HepG2 (cell line): Measurements from ENCODE around the gene RPL11. TPM values are rescaled to one million over a fixed set of nuclear protein-coding genes. Genes with fewer than 3 reads are reported as not detected.

ENCODE experiments used
- ATAC-seq: fragments of 200-7000 bp; cut with Tn5 transposase; 3 replicates; pipeline ENCODE4 v1.9.1; 2020; ENCODE audit warnings: mild to moderate bottlenecking, moderate library complexity
- BruUV-seq: library from RNA; stranded (reverse); fragments of 400-500 nt; replicated peaks from 2 replicates; lab custom pipeline; 2021; lab: Mats Ljungman, UMichigan
- CTCF ChIA-PET: fragments of 300-600 bp; formaldehyde crosslinking; extraction: SDS; loops from one replicate; lab custom pipeline; 2021; ENCODE audit warnings: low total read pairs, inconsistent platforms, low intra/inter-chr PET ratio; lab: Yijun Ruan, JAX
- POLR2A ChIA-PET: fragments of 350-600 bp; sonication (Branson Sonifier 250); formaldehyde crosslinking; loops from one replicate; lab custom pipeline; 2020; ENCODE audit warnings: antibody characterized with exemption, inconsistent platforms; lab: Yijun Ruan, JAX
- DNase-seq: peaks from one replicate; pipeline ENCODE4 v3.0.0-alpha.2; 2015; ENCODE audit warnings: low spot score
- FAIRE-seq: peaks from 3 replicates; lab custom pipeline; 2011; peaks lifted over from hg19 to GRCh38; lab: Jason Lieb, UNC
- H2AFZ ChIP-seq: one replicate; pipeline ENCODE4 v1.6.1; 2011; ENCODE audit warnings: low read length, inconsistent platforms
- H3K27ac ChIP-seq: fragments of 300-600 bp; 3 replicates; pipeline ENCODE4 v1.8.0; 2011; ENCODE audit warnings: mixed run types, mild to moderate bottlenecking, mixed read lengths, low read length, inconsistent platforms; ENCODE audit not compliant: insufficient read depth; ENCODE audit errors: extremely low read length
- H3K27me3 ChIP-seq, 2 experiments: fragments of 200-600 bp in 1 of 2; 2 replicates in 1 of 2; 3 replicates in 1 of 2; pipeline versions ENCODE4 v1.6.0 to v1.8.0; 2011; ENCODE audit warnings: low read length in 2 of 2, mild to moderate bottlenecking in 2 of 2, moderate library complexity in 2 of 2, inconsistent platforms in 1 of 2; ENCODE audit not compliant: insufficient read depth in 2 of 2, control insufficient read depth in 1 of 2
- H3K36me3 ChIP-seq, 2 experiments: fragments of 200-600 bp in 1 of 2; replicated peaks in 1 of 2; 2 replicates in 1 of 2; 3 replicates in 1 of 2; pipeline versions ENCODE4 v1.5.1 to v1.8.0; 2011; ENCODE audit warnings: low read length in 2 of 2, inconsistent platforms in 1 of 2; ENCODE audit not compliant: insufficient read depth in 2 of 2, control insufficient read depth in 1 of 2
- H3K4me1 ChIP-seq: 2 replicates; pipeline ENCODE4 v1.5.1; 2012; ENCODE audit warnings: low read length, inconsistent platforms; ENCODE audit not compliant: insufficient read depth
- H3K4me2 ChIP-seq: 2 replicates; pipeline ENCODE4 v1.6.0; 2011; ENCODE audit warnings: low read depth, low read length, inconsistent platforms
- H3K4me3 ChIP-seq, 3 experiments: fragments of 200-600 bp in 1 of 3; sonication (generic), shearing (Covaris generic) in 1 of 3; replicated peaks in 1 of 3; 2 replicates each; pipeline ENCODE4 v1.5.1; 2011 to 2016; ENCODE audit warnings: low read length in 3 of 3, inconsistent platforms in 2 of 3, low read depth in 2 of 3, mild to moderate bottlenecking in 2 of 3, control low read depth in 1 of 3, mixed read lengths in 1 of 3; ENCODE audit not compliant: insufficient read depth in 1 of 3
- H3K79me2 ChIP-seq: one replicate; pipeline ENCODE4 v1.6.1; 2011; ENCODE audit warnings: low read length, inconsistent platforms; ENCODE audit not compliant: insufficient read depth
- H3K9ac ChIP-seq: 2 replicates; pipeline ENCODE4 v1.6.0; 2011; ENCODE audit warnings: mild to moderate bottlenecking, low read depth, low read length, inconsistent platforms; ENCODE audit not compliant: insufficient read depth
- H3K9me3 ChIP-seq: 2 replicates; pipeline ENCODE4 v1.5.1; 2012; ENCODE audit warnings: mild to moderate bottlenecking, low read length
- H4K20me1 ChIP-seq: 2 replicates; pipeline ENCODE4 v1.6.0; 2011; ENCODE audit warnings: inconsistent platforms, mild to moderate bottlenecking, low read length, moderate library complexity; ENCODE audit not compliant: insufficient read depth
- AGO2 ChIP-seq: fragments of 200-400 bp; formaldehyde crosslinking; optimal IDR thresholded peaks from 2 replicates; pipeline ENCODE3; 2017; ENCODE audit warnings: mild to moderate bottlenecking, low read depth, low read length, moderate library complexity
- AHDC1 ChIP-seq: sonication (generic); formaldehyde crosslinking; IDR thresholded peaks from 2 replicates; pipeline ENCODE4 v1.5.1; 2020; ENCODE audit warnings: mild to moderate bottlenecking, missing genetic modification reagents, borderline replicate concordance
- ARID2 ChIP-seq: sonication (generic); formaldehyde crosslinking; IDR thresholded peaks from 2 replicates; pipeline ENCODE4 v1.8.1; 2022; ENCODE audit warnings: mild to moderate bottlenecking, missing genetic modification reagents, borderline replicate concordance
- BRF2 ChIP-seq: sonication (generic); formaldehyde crosslinking; IDR thresholded peaks from 2 replicates; pipeline ENCODE4 v1.8.1; 2022; ENCODE audit warnings: mild to moderate bottlenecking, missing genetic modification reagents
- CCAR2 ChIP-seq: fragments of 200-400 bp; formaldehyde crosslinking; optimal IDR thresholded peaks from 2 replicates; pipeline ENCODE3; 2018; ENCODE audit warnings: low read depth, mild to moderate bottlenecking, low read length, moderate library complexity
- DMAP1 ChIP-seq: IDR thresholded peaks from 2 replicates; pipeline ENCODE4 v1.6.1; 2016
- KMT2A ChIP-seq: sonication (generic); formaldehyde crosslinking; IDR thresholded peaks from 2 replicates; pipeline ENCODE4 v1.4.0; 2020; ENCODE audit warnings: missing genetic modification reagents
- MYPOP ChIP-seq: sonication (generic); formaldehyde crosslinking; IDR thresholded peaks from 2 replicates; pipeline ENCODE4 v1.8.1; 2023; ENCODE audit warnings: mild to moderate bottlenecking, moderate library complexity, missing genetic modification reagents
- RBM39 ChIP-seq: fragments of 200-400 bp; formaldehyde crosslinking; IDR thresholded peaks from one replicate; pipeline ENCODE4 v1.6.1; 2018; ENCODE audit warnings: antibody characterized with exemption, mild to moderate bottlenecking, low read depth, low read length; ENCODE audit not compliant: poor library complexity, severe bottlenecking
- TCF7 ChIP-seq: sonication (generic); IDR thresholded peaks from 2 replicates; pipeline ENCODE4 v1.6.1; 2016; ENCODE audit warnings: antibody characterized with exemption, low read depth
- ZBTB39 ChIP-seq: sonication (generic); formaldehyde crosslinking; IDR thresholded peaks from 2 replicates; pipeline ENCODE4 v1.5.0; 2020; ENCODE audit warnings: missing genetic modification reagents
- ZBTB7A ChIP-seq: sonication (generic); formaldehyde crosslinking; IDR thresholded peaks from 2 replicates; pipeline ENCODE4 v1.8.0; 2022; ENCODE audit warnings: mild to moderate bottlenecking, missing genetic modification reagents
- ZNF761 ChIP-seq: sonication (generic); formaldehyde crosslinking; conservative IDR thresholded peaks from 2 replicates; pipeline ENCODE4 v1.4.0; 2020; ENCODE audit warnings: mild to moderate bottlenecking, missing genetic modification reagents
- WGBS: methylation state at CpG from one replicate; pipeline ENCODE4 v1.1.6; 2017; ENCODE audit warnings: low lambda C conversion rate; 5-methylcytosine and 5-hydroxymethylcytosine counted together
- in situ Hi-C: cut with HindIII; loops from 2 replicates; pipeline ENCODE4 v1.10.0; 2017; ENCODE audit warnings: low pct_unique_long_range_greater_than_20kb; ENCODE audit not compliant: extremely low pct_ligation_motif_present
- intact Hi-C: fragments of 100-400 bp; cut with micrococcal nuclease; formaldehyde crosslinking; loops from one replicate; pipeline ENCODE4 v1.10.0; 2022; ENCODE audit not compliant: unreplicated experiment
- polyA plus RNA-seq, 8 experiments: library from polyadenylated mRNA; depleted of rRNA in 3 of 8; stranded (reverse) in 7 of 8; unstranded in 1 of 8; fragments of >200 nt; fragmentation: Illumina TruSeq in 4 of 8; extraction: Trizol in 4 of 8; gene quantifications; 2 replicates each; pipeline versions ENCODE4 v1.2.1 to v1.2.3, GENCODE V29; 2011 to 2016; ENCODE audit warnings: low read depth in 4 of 8, missing spikeins in 1 of 8, mixed read lengths in 1 of 8; ENCODE audit not compliant: insufficient read depth in 1 of 8
- total RNA-seq, 5 experiments: library from RNA; depleted of rRNA; stranded (reverse); fragments of >200 nt; fragmentation: Illumina TruSeq; extraction: Trizol; gene quantifications; 2 replicates each; pipeline ENCODE4 v1.2.3, GENCODE V29; 2016; ENCODE audit warnings: low read depth in 1 of 5

RPL11 gene
- total and polyA plus RNA-seq, 2 of the 13 experiments (the other 11 are each of a cell fraction or from before 2014, with no cell fraction given) = 1,682 to 2,010 TPM

GRCh38 chr1:23742670-23743286 is 51.2 kb downstream of the RPL11 start:
- Histone ChIP-seq H3K4me3 (peak overlapping the region; percentile 81 to 98 (median 93)), H3K79me2 (peaks cover 42% of the 10 kb centered on the region), H3K9me3 (no peaks in the 10 kb centered on the region), H3K27ac (peak overlapping the region; percentile 79), H3K27me3 (no peaks in the 10 kb centered on the region; a peak in 1 of 5 replicates), H3K4me1 (peaks cover 37% of the 10 kb centered on the region), H3K36me3 (peaks cover 2 to 12% of the 10 kb centered on the region in 2 experiments; a peak in 1 of 5 replicates), H3K9ac (peak overlapping the region; percentile 89), H2AFZ (no peak overlapping the region), H4K20me1 (peaks cover 8% of the 10 kb centered on the region), H3K4me2 (peak overlapping the region; percentile 92)
- TSS peak; percentile 87 for BruUV-seq
- POLR2A ChIA-PET = interaction anchor here (0.9 to 4.5 kb wide), 5 partner anchors 15 to 51 kb away, joined by 4 to 42 read pairs (median 18); partner anchors contain the start of genes PITHD1 and RPL11
- DNase-seq = no peak
- in situ Hi-C loops (no loop called here), intact Hi-C loops (loop anchor here (10.0 kb wide), 1 partner anchor 188 kb away; the partner anchor contains the start of gene ID3)
- ATAC-seq = peak; percentile 68
- 25% methylated on average over 11 of the region's 28 CpGs for WGBS
- CTCF ChIA-PET = no interaction called here
- FAIRE-seq = no peak
- TF ChIP-seq AGO2 = peak; percentile 31
- TF ChIP-seq KMT2A (CRISPR knock-in tag) = no peak
- 0 out of 2 replicates have a peak, but pooled peaks have one; percentile 25 for TF ChIP-seq ARID2 (CRISPR knock-in tag)
- TF ChIP-seq RBM39 = peak; percentile 1
- TF ChIP-seq TCF7 = no peak
- no peak for TF ChIP-seq CCAR2
- TF ChIP-seq MYPOP = 0 out of 2 replicates have a peak, but pooled peaks have one; percentile 28
- no peak for TF ChIP-seq ZNF761 (CRISPR knock-in tag)
- 0 out of 2 replicates have a peak, but pooled peaks have one; percentile 14 for TF ChIP-seq ZBTB39
- TF ChIP-seq ZBTB7A = peak; percentile 17; the same call in 1 of the 2 replicates
- TF ChIP-seq AHDC1 = peak; percentile 21; the same call in 1 of the 2 replicates
- peak; percentile 75; the same call in 1 of the 2 replicates for TF ChIP-seq BRF2 (CRISPR knock-in tag)
- peak; percentile 1; the same call in 1 of the 2 replicates for TF ChIP-seq DMAP1 (CRISPR knock-in tag)
